IMR-90 (cell line): ENCODE measurements around the gene DNAH17. TPM values are rescaled to one million over a fixed set of nuclear protein-coding genes. Genes with fewer than 3 reads are reported as not detected.

Experiments
- ATAC-seq: fragments of 200-7000 bp; cut with Tn5 transposase; 2 replicates; pipeline ENCODE4 v1.9.1; 2020; ENCODE audit warnings: low read depth, mild to moderate bottlenecking, moderate library complexity
- BruUV-seq: library from RNA; stranded (reverse); fragments of 400-500 nt; replicated peaks from 2 replicates; lab custom pipeline; 2021; lab: Mats Ljungman, UMichigan
- CTCF ChIA-PET: fragments of 300-600 bp; formaldehyde crosslinking; extraction: SDS; loops from one replicate; lab custom pipeline; 2021; ENCODE audit warnings: antibody characterized with exemption; lab: Yijun Ruan, JAX
- POLR2A ChIA-PET: fragments of 300-600 bp; sonication (Branson Sonifier 250); formaldehyde crosslinking; loops from one replicate; lab custom pipeline; 2022; ENCODE audit warnings: antibody characterized with exemption; ENCODE audit not compliant: unreplicated experiment; lab: Charles Lee
- DNase-seq: peaks from one replicate; pipeline ENCODE4 v3.0.0; 2013
- H2AFZ ChIP-seq: replicated peaks from 2 replicates; pipeline ENCODE3; 2013; ENCODE audit warnings: low read length, mild to moderate bottlenecking; ENCODE audit not compliant: poor library complexity
- H2AK5ac ChIP-seq: 2 replicates; pipeline ENCODE4 v1.6.1; 2013; ENCODE audit warnings: low read depth, low read length, inconsistent platforms
- H2AK9ac ChIP-seq: replicated peaks from 2 replicates; pipeline ENCODE3; 2013; ENCODE audit warnings: mild to moderate bottlenecking, low read depth, low read length, moderate library complexity; ENCODE audit not compliant: poor library complexity
- H2BK120ac ChIP-seq: 2 replicates; pipeline ENCODE4 v1.6.1; 2013; ENCODE audit warnings: low read depth, low read length, inconsistent platforms
- H2BK15ac ChIP-seq: 3 replicates; pipeline ENCODE4 v1.6.1; 2013; ENCODE audit warnings: low read depth, low read length, inconsistent platforms
- H2BK20ac ChIP-seq: 2 replicates; pipeline ENCODE4 v1.6.1; 2013; ENCODE audit warnings: low read depth, mild to moderate bottlenecking, inconsistent platforms, low read length, moderate library complexity
- H2BK5ac ChIP-seq: 2 replicates; pipeline ENCODE4 v1.6.1; 2013; ENCODE audit warnings: mild to moderate bottlenecking, low read depth, low read length, inconsistent platforms; ENCODE audit not compliant: poor library complexity, severe bottlenecking
- H3K14ac ChIP-seq: replicated peaks from 2 replicates; pipeline ENCODE4 v1.6.1; 2013; ENCODE audit warnings: low read depth, low read length, inconsistent platforms
- H3K18ac ChIP-seq: 2 replicates; pipeline ENCODE4 v1.6.1; 2013; ENCODE audit warnings: low read depth, low read length, control low read depth
- H3K23ac ChIP-seq: 2 replicates; pipeline ENCODE4 v1.6.1; 2013; ENCODE audit warnings: low read depth, low read length, inconsistent platforms
- H3K27ac ChIP-seq: 2 replicates; pipeline ENCODE4 v1.5.1; 2013; ENCODE audit warnings: mild to moderate bottlenecking, control low read depth, low read length; ENCODE audit not compliant: insufficient read depth
- H3K27me3 ChIP-seq: 2 replicates; pipeline ENCODE4 v1.6.1; 2013; ENCODE audit warnings: low read length; ENCODE audit not compliant: control insufficient read depth, insufficient read depth
- H3K36me3 ChIP-seq: 2 replicates; pipeline ENCODE4 v1.6.1; 2013; ENCODE audit warnings: low read length, mixed read lengths; ENCODE audit not compliant: control insufficient read depth, insufficient read depth
- H3K4ac ChIP-seq: 2 replicates; pipeline ENCODE4 v1.6.1; 2013; ENCODE audit warnings: low read depth, low read length, inconsistent platforms
- H3K4me1 ChIP-seq: 2 replicates; pipeline ENCODE4 v1.6.1; 2013; ENCODE audit warnings: low read length, mixed read lengths; ENCODE audit not compliant: control insufficient read depth, insufficient read depth
- H3K4me2 ChIP-seq: 2 replicates; pipeline ENCODE4 v1.6.1; 2013; ENCODE audit warnings: low read depth, mild to moderate bottlenecking, control low read depth, low read length, moderate library complexity
- H3K4me3 ChIP-seq: 2 replicates; pipeline ENCODE4 v1.5.1; 2013; ENCODE audit warnings: low read depth, mild to moderate bottlenecking, control low read depth, low read length, moderate library complexity; ENCODE audit not compliant: insufficient read depth
- H3K56ac ChIP-seq: 2 replicates; pipeline ENCODE4 v1.6.1; 2013; ENCODE audit warnings: low read length, inconsistent platforms; ENCODE audit not compliant: insufficient read depth; ENCODE audit errors: extremely low read depth
- H3K79me1 ChIP-seq, 2 experiments: 2 replicates each; pipeline ENCODE4 v1.6.1; 2013; ENCODE audit warnings: low read length in 2 of 2, inconsistent platforms in 1 of 2, low read depth in 1 of 2
- H3K9ac ChIP-seq: 2 replicates; pipeline ENCODE4 v1.6.1; 2013; ENCODE audit warnings: low read depth, low read length, control low read depth
- H3K9me1 ChIP-seq: 2 replicates; pipeline ENCODE4 v1.6.1; 2013; ENCODE audit warnings: low read length, inconsistent platforms; ENCODE audit not compliant: insufficient read depth
- H3K9me3 ChIP-seq: 2 replicates; pipeline ENCODE4 v1.6.1; 2013; ENCODE audit warnings: low read length; ENCODE audit not compliant: control insufficient read depth, insufficient read depth
- H4K20me1 ChIP-seq: 2 replicates; pipeline ENCODE4 v1.6.1; 2013; ENCODE audit warnings: low read length, inconsistent platforms; ENCODE audit not compliant: insufficient read depth
- H4K5ac ChIP-seq: 2 replicates; pipeline ENCODE4 v1.6.1; 2013; ENCODE audit warnings: mild to moderate bottlenecking, low read depth, low read length, control low read depth
- H4K8ac ChIP-seq, 2 experiments: 2 replicates each; pipeline ENCODE4 v1.6.1; 2013; ENCODE audit warnings: low read depth in 2 of 2, low read length in 2 of 2, control low read depth in 1 of 2, inconsistent platforms in 1 of 2
- H4K91ac ChIP-seq: 2 replicates; pipeline ENCODE4 v1.6.1; 2013; ENCODE audit warnings: low read depth, low read length, inconsistent platforms; ENCODE audit not compliant: insufficient read depth
- BHLHE40 ChIP-seq: fragments of 150-350 bp; IDR thresholded peaks from 2 replicates; pipeline ENCODE4 v1.6.1; 2016; ENCODE audit warnings: mild to moderate bottlenecking, low read depth, low read length
- CEBPB ChIP-seq: IDR thresholded peaks from 2 replicates; pipeline ENCODE4 v1.6.1; 2012; ENCODE audit warnings: low read depth, low read length, improper control_type of control experiment
- CHD1 ChIP-seq: IDR thresholded peaks from 2 replicates; pipeline ENCODE4 v1.6.1; 2012; ENCODE audit warnings: low read depth, low read length, improper control_type of control experiment
- FOS ChIP-seq: fragments of 150-350 bp; IDR thresholded peaks from 2 replicates; pipeline ENCODE4 v1.6.1; 2016; ENCODE audit warnings: low read depth, low read length
- MAFK ChIP-seq: IDR thresholded peaks from 2 replicates; pipeline ENCODE4 v1.6.1; 2012; ENCODE audit warnings: low read depth, low read length, improper control_type of control experiment
- MAZ ChIP-seq: IDR thresholded peaks from 2 replicates; pipeline ENCODE4 v1.6.1; 2012; ENCODE audit warnings: low read depth, mild to moderate bottlenecking, low read length, improper control_type of control experiment, moderate library complexity, borderline replicate concordance
- MXI1 ChIP-seq: IDR thresholded peaks from 2 replicates; pipeline ENCODE4 v1.6.1; 2012; ENCODE audit warnings: low read depth, mild to moderate bottlenecking, low read length, moderate library complexity, borderline replicate concordance
- POLR2A ChIP-seq: IDR thresholded peaks from 2 replicates; pipeline ENCODE4 v1.6.1; 2012; ENCODE audit warnings: mild to moderate bottlenecking, low read depth, low read length
- RAD21 ChIP-seq: IDR thresholded peaks from 2 replicates; pipeline ENCODE4 v1.6.1; 2012; ENCODE audit warnings: low read length, improper control_type of control experiment
- RCOR1 ChIP-seq: IDR thresholded peaks from 2 replicates; pipeline ENCODE4 v1.6.1; 2012; ENCODE audit warnings: mild to moderate bottlenecking, low read length, improper control_type of control experiment; ENCODE audit not compliant: insufficient replicate concordance
- RFX5 ChIP-seq: IDR thresholded peaks from 2 replicates; pipeline ENCODE4 v1.8.0; 2012; ENCODE audit warnings: low read depth, mild to moderate bottlenecking, low read length, moderate library complexity
- WGBS, 2 experiments: methylation state at CpG; one replicate each; pipeline versions ENCODE4 v1.1.5 to v1.1.7; 2013; ENCODE audit warnings: missing lambda C conversion rate in 2 of 2; ENCODE audit not compliant: insufficient read length in 1 of 2; ENCODE audit errors: extremely low coverage in 2 of 2; 5-methylcytosine and 5-hydroxymethylcytosine counted together
- dilution Hi-C: fragments of 300-500 bp; cut with HindIII; formaldehyde crosslinking; loops from one replicate; pipeline ENCODE4 v1.14.3; 2018; ENCODE audit warnings: low sequenced_read_pairs; ENCODE audit not compliant: unreplicated experiment
- in situ Hi-C: fragments of 300-500 bp; cut with MboI; formaldehyde crosslinking; loops from 3 replicates; pipeline ENCODE4 v1.14.3; 2019; ENCODE audit warnings: low sequenced_read_pairs, inconsistent platforms, mixed read lengths
- intact Hi-C: fragments of 100-400 bp; cut with micrococcal nuclease; formaldehyde crosslinking; loops from 2 replicates; pipeline ENCODE4 v1.10.0; 2022
- polyA plus RNA-seq, 3 experiments: library from polyadenylated mRNA; depleted of rRNA; stranded (reverse); fragments of >200 nt; gene quantifications; 2 replicates each; pipeline ENCODE4 v1.2.3, GENCODE V29; 2012; ENCODE audit warnings: low replicate concordance in 1 of 3
- total RNA-seq: library from RNA; depleted of rRNA; stranded (reverse); fragments of >200 nt; gene quantifications from 2 replicates; pipeline ENCODE4 v1.2.3, GENCODE V29; 2012
- TF ChIP-seq, protein P1 (sequence below): fragments of 150-350 bp; IDR thresholded peaks from 2 replicates; pipeline ENCODE4 v1.6.1; 2017; ENCODE audit warnings: mild to moderate bottlenecking, antibody characterized with exemption, low read length, low read depth
- TF ChIP-seq, protein P2 (sequence below): conservative IDR thresholded peaks from 2 replicates; pipeline ENCODE4 v1.5.1; 2012; ENCODE audit warnings: mild to moderate bottlenecking, low read depth, low read length, improper control_type of control experiment

DNAH17 gene
- total and polyA plus RNA-seq, 2 of the 4 experiments (the other 2 are of a cell fraction): not detected

- no peak for TF ChIP-seq RAD21
These were observed 158.7 kb downstream of the DNAH17 start (continued) for GRCh38 chr17:78418326-78419026.

- H3K27me3 ChIP-seq: no peaks in the 10 kb centered on the region
- no peak overlapping the region for H2AFZ ChIP-seq
- in situ Hi-C loops (loop anchor here (5.0 kb wide), 1 partner anchor 55 kb away; the partner anchor contains the start of gene SOCS3), dilution Hi-C loops (no loop called here), intact Hi-C loops (no loop called here)
- H2AK5ac ChIP-seq: peak overlapping the region; percentile 28; the same call in 1 of the 2 replicates
- DNase-seq (no peak), ATAC-seq (no peak)
- peaks cover 29 to 84% of the 10 kb centered on the region in 2 experiments for H3K79me1 ChIP-seq
- H2BK120ac ChIP-seq: no peak overlapping the region
- H3K23ac ChIP-seq: no peak overlapping the region
- no peak overlapping the region for H3K4me2 ChIP-seq
- no TSS peak for BruUV-seq
- H3K36me3 ChIP-seq: peaks cover 52% of the 10 kb centered on the region
- H2BK5ac ChIP-seq: peak overlapping the region; percentile 4
- H4K8ac ChIP-seq: no peak overlapping the region
- no peak overlapping the region for H2AK9ac ChIP-seq
- H3K4me1 ChIP-seq: peaks cover 22% of the 10 kb centered on the region
- no peak overlapping the region for H2BK15ac ChIP-seq
- H4K91ac ChIP-seq: no peak overlapping the region
- no peak overlapping the region for H3K18ac ChIP-seq
- H3K9ac ChIP-seq: no peak overlapping the region
- no peak overlapping the region for H3K4me3 ChIP-seq
- no peak overlapping the region for H3K14ac ChIP-seq
- H3K56ac ChIP-seq: no peak overlapping the region
- no peak overlapping the region for H2BK20ac ChIP-seq
- ChIA-PET CTCF (interaction anchor here (0.6 to 1.5 kb wide), 2 partner anchors 57 to 67 kb away, joined by 3 to 5 read pairs; no protein-coding TSS in a partner anchor), POLR2A (interaction anchor here (0.6 kb wide), 1 partner anchor 361 kb away, joined by 3 read pairs; no protein-coding TSS in a partner anchor)
- H3K9me1 ChIP-seq: peaks cover 14% of the 10 kb centered on the region
- 90% methylated on average over 2 of the region's 13 CpGs; no CpG with 5 or more reads in 1 of the 2 experiments for WGBS, 2 experiments
- no peak overlapping the region for H3K27ac ChIP-seq
- no peak overlapping the region for H4K5ac ChIP-seq
- TF ChIP-seq BHLHE40 (no peak), MAZ (no peak), MAFK (no peak), POLR2A (no peak), MXI1 (no peak), RFX5 (no peak), RAD21 (no peak), RCOR1 (no peak), CEBPB (no peak), FOS (no peak), CHD1 (no peak)
- TF ChIP-seq, protein P1, sequence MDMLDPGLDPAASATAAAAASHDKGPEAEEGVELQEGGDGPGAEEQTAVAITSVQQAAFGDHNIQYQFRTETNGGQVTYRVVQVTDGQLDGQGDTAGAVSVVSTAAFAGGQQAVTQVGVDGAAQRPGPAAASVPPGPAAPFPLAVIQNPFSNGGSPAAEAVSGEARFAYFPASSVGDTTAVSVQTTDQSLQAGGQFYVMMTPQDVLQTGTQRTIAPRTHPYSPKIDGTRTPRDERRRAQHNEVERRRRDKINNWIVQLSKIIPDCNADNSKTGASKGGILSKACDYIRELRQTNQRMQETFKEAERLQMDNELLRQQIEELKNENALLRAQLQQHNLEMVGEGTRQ: no peak
- TF ChIP-seq, protein P2, sequence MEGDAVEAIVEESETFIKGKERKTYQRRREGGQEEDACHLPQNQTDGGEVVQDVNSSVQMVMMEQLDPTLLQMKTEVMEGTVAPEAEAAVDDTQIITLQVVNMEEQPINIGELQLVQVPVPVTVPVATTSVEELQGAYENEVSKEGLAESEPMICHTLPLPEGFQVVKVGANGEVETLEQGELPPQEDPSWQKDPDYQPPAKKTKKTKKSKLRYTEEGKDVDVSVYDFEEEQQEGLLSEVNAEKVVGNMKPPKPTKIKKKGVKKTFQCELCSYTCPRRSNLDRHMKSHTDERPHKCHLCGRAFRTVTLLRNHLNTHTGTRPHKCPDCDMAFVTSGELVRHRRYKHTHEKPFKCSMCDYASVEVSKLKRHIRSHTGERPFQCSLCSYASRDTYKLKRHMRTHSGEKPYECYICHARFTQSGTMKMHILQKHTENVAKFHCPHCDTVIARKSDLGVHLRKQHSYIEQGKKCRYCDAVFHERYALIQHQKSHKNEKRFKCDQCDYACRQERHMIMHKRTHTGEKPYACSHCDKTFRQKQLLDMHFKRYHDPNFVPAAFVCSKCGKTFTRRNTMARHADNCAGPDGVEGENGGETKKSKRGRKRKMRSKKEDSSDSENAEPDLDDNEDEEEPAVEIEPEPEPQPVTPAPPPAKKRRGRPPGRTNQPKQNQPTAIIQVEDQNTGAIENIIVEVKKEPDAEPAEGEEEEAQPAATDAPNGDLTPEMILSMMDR: no peak
- no peak overlapping the region for H3K4ac ChIP-seq
- no peaks in the 10 kb centered on the region for H3K9me3 ChIP-seq
- H4K20me1 ChIP-seq: peaks cover 25% of the 10 kb centered on the region
These were observed 159.7 kb downstream of the DNAH17 start for GRCh38 chr17:78417531-78417909.
